Measurements from ENCODE around the gene UBE2H. TPM values are rescaled to one million over a fixed set of nuclear protein-coding genes. Genes with fewer than 3 reads are reported as not detected.

UBE2H gene
- total RNA-seq, 1 experiment from 2014 or later, result 75.1 TPM

DNA sequence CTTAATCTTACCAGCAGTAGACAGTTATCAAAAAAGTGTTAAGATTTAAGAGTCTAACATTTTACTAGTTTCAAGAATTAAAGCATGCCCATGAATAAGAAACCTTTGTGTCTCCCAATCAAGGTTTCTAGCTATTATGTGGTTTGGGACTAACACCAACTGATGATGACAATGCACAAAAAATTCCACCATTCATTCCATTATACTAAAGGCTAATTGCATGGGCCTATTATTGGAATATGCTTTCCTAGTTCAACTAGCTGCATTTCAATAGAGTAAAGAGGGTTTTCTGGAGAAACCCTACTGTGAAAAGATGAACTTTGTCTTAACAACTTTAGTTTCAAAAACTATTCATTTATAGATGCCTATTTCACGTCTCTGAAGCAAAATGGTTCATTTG, 44.6 kb downstream of the UBE2H start:
- Histone ChIP-seq H4K20me1 (ENCODE audit: control insufficient read depth, insufficient read depth, insufficient read length) (no peaks in the 10 kb centered on the region), H3K4me2 (ENCODE audit: insufficient read depth, insufficient read length, low read length) (no peak overlapping the region)
- no peak overlapping the region for H3K4me3 Mint-ChIP-seq

More for the DNA sequence above, 44.6 kb downstream of the UBE2H start:
- H2BK20ac ChIP-seq (ENCODE audit: low read depth, low read length, poor library complexity, severe bottlenecking), result no peak overlapping the region
- no peak for DNase-seq
- no peak overlapping the region for H4K91ac ChIP-seq (ENCODE audit: insufficient read length, low read depth, low read length)
- peaks cover 3% of the 10 kb centered on the region; the same call in 1 of the 2 replicates for H3K79me2 ChIP-seq (ENCODE audit: insufficient read depth, low read length)
- H2BK5ac ChIP-seq (ENCODE audit: insufficient read length, low read length), result no peak overlapping the region
- H3K4ac ChIP-seq (ENCODE audit: low read depth, low read length), result no peak overlapping the region
- Mint-ChIP-seq H3K9me3 (no peaks in the 10 kb centered on the region), H3K27me3 (ENCODE audit: low read depth) (no peaks in the 10 kb centered on the region), H3K36me3 (ENCODE audit: insufficient read depth in 1 of 3, low read depth in 3 of 3) (peaks cover 8 to 28% (median 24%) of the 10 kb centered on the region in 3 experiments; a peak in 6 of 7 replicates), H3K27ac (no peak overlapping the region), H3K4me1 (peaks cover 32 to 42% of the 10 kb centered on the region in 2 experiments)
- H2AFZ ChIP-seq (ENCODE audit: low read length), result no peak overlapping the region
- no peak overlapping the region for H3K18ac ChIP-seq (ENCODE audit: insufficient read length, low read depth, low read length)
- no peak overlapping the region for H4K5ac ChIP-seq (ENCODE audit: insufficient read length, low read depth, low read length)
- no peaks in the 10 kb centered on the region for H3K27me3 ChIP-seq (ENCODE audit: insufficient read depth, low read length)
- no peak overlapping the region for H3K56ac ChIP-seq (ENCODE audit: insufficient read length, low read depth, low read length)
- H3K9ac ChIP-seq (ENCODE audit: extremely low read depth, insufficient read length, low read length), result no peak overlapping the region
- no peaks in the 10 kb centered on the region for H3K9me3 ChIP-seq (ENCODE audit: control insufficient read depth, low read depth, low read length)
- H3T11ph ChIP-seq (ENCODE audit: low read length), result no peak overlapping the region
- no peak overlapping the region for H3K14ac ChIP-seq (ENCODE audit: insufficient read depth, low read length)
- TF ChIP-seq CTCF (conservative IDR thresholded peaks at IDR 0.05), result no peak
- H3K23ac ChIP-seq (ENCODE audit: insufficient read length, low read depth, low read length), result no peak overlapping the region
- no peak overlapping the region for H3K27ac ChIP-seq (ENCODE audit: insufficient read length, low read depth, low read length)
- no peak overlapping the region for H2BK120ac ChIP-seq (ENCODE audit: low read depth, low read length, poor library complexity, severe bottlenecking)
- H3K79me1 ChIP-seq (ENCODE audit: insufficient read depth, low read depth, low read length, poor library complexity, severe bottlenecking), result peaks cover 4% of the 10 kb centered on the region
- no CpG with 5 or more reads among the region's 1 CpG for WGBS (ENCODE audit: extremely low coverage, insufficient read length, low lambda C conversion rate)
- H2AK5ac ChIP-seq (ENCODE audit: insufficient read length, low read length), result no peak overlapping the region
- no peak overlapping the region for H4K8ac ChIP-seq (replicated peaks; ENCODE audit: insufficient read length, low read depth, low read length)
- H3K4me1 ChIP-seq (ENCODE audit: insufficient read depth, low read length), result no peaks in the 10 kb centered on the region; the same call in 1 of the 2 replicates
- H2BK12ac ChIP-seq (ENCODE audit: insufficient read length, low read depth, low read length), result no peak overlapping the region
- H3K23me2 ChIP-seq (ENCODE audit: insufficient read length, low read depth, low read length, poor library complexity, severe bottlenecking), result no peaks in the 10 kb centered on the region
- no peak overlapping the region for H2BK15ac ChIP-seq (ENCODE audit: low read depth, low read length)
